GM18502 (cell line): ENCODE data around the gene ZNF654.
A peak's percentile ranks its signal among the peaks of the same experiment; 100 is the strongest.
"Not testable (repeated sequence)": the region's sequence is repeated elsewhere in the genome, so short reads cannot be mapped to it uniquely, and the experiment has no call there.

ENCODE experiments used
- ATAC-seq: cut with Tn5 transposase; IDR thresholded peaks from one replicate; pipeline ENCODE4 v1.9.1; 2021; ENCODE audit warnings: mild to moderate bottlenecking; ENCODE audit not compliant: unreplicated experiment, poor library complexity

ZNF654 gene

GRCh38 chr3:88133711-88134263 is 74.7 kb downstream of the ZNF654 start:
- ATAC-seq, result no peak

GRCh38 chr3:88137836-88138235 is 78.8 kb downstream of the ZNF654 start:
- ATAC-seq, result no peak

DNA sequence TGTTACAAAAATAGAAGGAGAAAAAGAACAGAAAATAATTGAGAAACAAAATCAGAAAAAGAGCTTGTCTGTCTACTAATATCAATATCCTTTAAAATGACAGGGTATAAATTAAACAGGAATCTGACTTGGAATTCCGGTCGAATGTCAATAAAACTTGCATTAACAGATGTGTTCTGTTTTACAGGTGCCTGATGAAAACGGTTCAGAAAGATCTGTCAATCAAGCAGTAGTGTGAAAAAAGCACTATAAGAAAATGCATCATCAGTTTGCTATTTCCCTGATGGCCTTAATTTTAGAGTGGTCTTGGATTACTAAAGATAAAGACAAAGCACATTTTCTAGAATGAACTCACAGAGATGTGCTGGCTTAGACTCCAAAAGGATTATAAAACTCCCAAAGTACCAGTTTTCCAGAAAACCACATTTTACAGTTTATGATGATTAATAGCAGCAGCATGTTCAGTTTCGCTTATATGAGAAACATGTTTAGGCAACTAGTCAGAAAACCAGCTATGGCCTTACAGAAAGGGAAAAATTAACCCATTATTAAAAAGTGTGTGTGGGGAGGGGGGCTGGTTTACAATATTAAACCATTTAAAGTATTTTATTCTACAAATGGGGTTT is 82.5 kb downstream of the ZNF654 start:
- peak; percentile 39 for ATAC-seq

DNA sequence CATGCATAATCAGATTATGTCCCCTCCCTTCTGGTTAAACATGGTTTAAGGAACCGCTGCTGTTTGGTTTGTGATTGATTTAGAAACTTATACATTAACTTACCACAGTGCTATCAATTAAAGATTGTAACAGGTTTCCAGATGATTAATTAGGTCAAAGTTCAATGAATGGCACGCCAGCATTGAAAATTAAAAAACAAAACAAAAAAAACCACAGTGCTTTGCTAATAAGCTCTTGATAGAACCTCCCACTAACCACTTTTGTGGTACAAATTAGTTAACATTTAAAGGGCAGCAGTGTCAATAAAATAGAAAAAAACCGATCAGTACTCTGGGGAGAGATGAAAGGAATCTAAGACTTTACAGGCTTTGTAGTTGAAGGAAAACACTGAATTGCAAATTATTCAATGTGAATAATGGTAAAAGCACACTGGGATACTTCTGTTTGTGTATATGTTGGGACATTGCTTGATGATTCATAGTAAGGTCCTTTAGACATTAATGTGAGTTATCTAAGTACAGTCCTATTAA is 83.1 kb downstream of the ZNF654 start:
- peak; percentile 54 for ATAC-seq

- ATAC-seq, result no peak
These were observed 88.2 kb downstream of the ZNF654 start for GRCh38 chr3:88147261-88147660.

- no peak for ATAC-seq
These were observed 89.6 kb downstream of the ZNF654 start for GRCh38 chr3:88148651-88149050.

GRCh38 chr3:88149101-88149508 is 90.0 kb downstream of the ZNF654 start:
- ATAC-seq, result peak; percentile 23

GRCh38 chr3:88149509-88150362 is 90.7 kb downstream of the ZNF654 start, which contains the start of gene C3orf38:
Gene C3orf38, plus strand, starts transcription at chr3:88149959. Its CDS starts 94 bp downstream, at chr3:88150053.
- ATAC-seq, result peak; percentile 80

GRCh38 chr3:88150371-88150770 is 91.3 kb downstream of the ZNF654 start:
- peak; percentile 29 for ATAC-seq

GRCh38 chr3:88150806-88151205 is 91.8 kb downstream of the ZNF654 start:
- ATAC-seq, result no peak

GRCh38 chr3:88151358-88151757 is 92.3 kb downstream of the ZNF654 start:
- ATAC-seq, result no peak

- ATAC-seq, result no peak
These were observed 93.8 kb downstream of the ZNF654 start for GRCh38 chr3:88152841-88153240.

GRCh38 chr3:88166419-88166971 is 107.4 kb downstream of the ZNF654 start:
- ATAC-seq, result no peak

- ATAC-seq, result no peak
These were observed 108.1 kb downstream of the ZNF654 start for GRCh38 chr3:88167173-88167572.

- no peak for ATAC-seq
These were observed 108.6 kb downstream of the ZNF654 start for GRCh38 chr3:88167704-88168103.

DNA sequence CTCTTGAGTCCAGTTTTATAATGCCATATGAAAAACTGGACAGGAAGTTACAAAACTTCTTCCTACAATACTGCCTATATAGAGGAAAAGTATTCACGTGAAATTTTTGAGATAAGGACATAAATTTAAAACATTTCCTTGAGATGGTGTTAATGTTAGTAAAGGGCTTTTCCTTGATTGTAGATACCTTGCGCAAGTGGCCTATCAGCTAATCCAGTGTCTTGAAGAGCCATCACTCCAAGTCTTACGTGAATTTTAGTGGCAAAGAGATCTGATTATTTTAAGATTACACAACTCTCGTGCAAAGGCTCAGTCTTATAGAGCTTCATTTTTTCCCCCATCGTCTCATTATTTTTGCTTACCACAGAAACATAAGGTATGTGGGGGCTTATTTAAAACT is 109.1 kb downstream of the ZNF654 start:
- no peak for ATAC-seq

DNA sequence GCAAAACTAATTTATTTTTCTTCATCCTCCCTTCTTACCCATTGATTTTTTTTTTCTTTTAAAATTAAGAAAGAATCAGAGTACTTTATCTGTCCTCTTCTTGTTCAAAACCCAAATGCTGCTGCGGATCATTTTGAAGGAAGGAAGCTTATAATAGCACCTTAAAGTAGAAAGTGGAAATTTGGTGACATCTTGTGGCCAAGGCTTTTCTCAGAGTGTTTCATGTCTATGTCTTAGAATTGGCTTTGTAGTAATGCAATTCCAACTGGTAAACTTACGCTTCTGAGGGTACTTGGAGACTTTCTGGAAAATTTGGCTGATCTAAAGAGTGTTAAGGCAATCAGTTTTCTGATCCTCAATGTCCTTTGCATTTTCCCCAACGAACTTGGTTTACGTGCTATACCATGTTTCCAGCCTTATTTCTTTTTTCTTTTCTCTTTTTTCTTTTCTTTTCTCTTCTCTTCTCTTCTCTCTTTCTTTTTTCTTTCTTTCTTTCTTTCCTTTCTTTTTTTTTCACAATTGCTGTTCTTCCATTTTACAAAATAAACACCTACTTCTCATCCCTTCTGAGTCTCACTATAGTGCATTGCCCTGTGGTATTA is 121.4 kb downstream of the ZNF654 start:
- peak; percentile 95 for ATAC-seq

GRCh38 chr3:88182165-88182918 is 123.3 kb downstream of the ZNF654 start:
- not testable (repeated sequence) for ATAC-seq

GRCh38 chr3:88188436-88188835 is 129.4 kb downstream of the ZNF654 start:
- no peak for ATAC-seq

- ATAC-seq, result peak; percentile 98
These were observed 130.3 kb downstream of the ZNF654 start for GRCh38 chr3:88189361-88189810.
